PC-3 (cell line): ENCODE results near the gene FARS2.

Experiments
- EZH2 ChIP-seq: fragments of 300-600 bp; sonication (generic); IDR thresholded peaks from one replicate; pipeline ENCODE4 v1.6.1; 2017; ENCODE audit warnings: antibody characterized with exemption, mild to moderate bottlenecking, low read length; ENCODE audit not compliant: unreplicated experiment
- TF ChIP-seq, protein P1 (sequence below): fragments of 300-600 bp; sonication (generic); conservative IDR thresholded peaks from 2 replicates; pipeline ENCODE4 v1.5.1; 2017; ENCODE audit warnings: antibody characterized with exemption, low read depth, mild to moderate bottlenecking, low read length

DNA sequence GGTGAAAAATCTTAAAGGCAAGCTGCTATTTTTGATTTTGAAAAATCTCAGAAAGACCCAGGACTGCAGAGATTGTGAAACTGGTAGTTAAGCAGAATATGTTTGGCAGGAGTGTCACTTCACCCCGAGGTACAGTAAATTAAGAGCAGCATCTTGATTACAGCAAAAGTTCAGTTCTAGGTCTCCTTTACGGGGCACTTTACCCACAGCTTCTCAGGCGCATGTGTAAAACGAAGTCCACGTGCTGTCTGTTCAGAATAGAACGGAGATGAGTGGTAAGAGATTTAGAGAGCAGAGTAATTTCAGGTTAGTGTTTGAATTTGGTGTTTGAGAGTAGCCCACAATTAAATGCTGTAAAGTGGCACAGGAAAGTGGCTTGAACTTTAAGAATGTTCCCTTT, 84.0 kb downstream of the FARS2 start:
- TF ChIP-seq, protein P1, sequence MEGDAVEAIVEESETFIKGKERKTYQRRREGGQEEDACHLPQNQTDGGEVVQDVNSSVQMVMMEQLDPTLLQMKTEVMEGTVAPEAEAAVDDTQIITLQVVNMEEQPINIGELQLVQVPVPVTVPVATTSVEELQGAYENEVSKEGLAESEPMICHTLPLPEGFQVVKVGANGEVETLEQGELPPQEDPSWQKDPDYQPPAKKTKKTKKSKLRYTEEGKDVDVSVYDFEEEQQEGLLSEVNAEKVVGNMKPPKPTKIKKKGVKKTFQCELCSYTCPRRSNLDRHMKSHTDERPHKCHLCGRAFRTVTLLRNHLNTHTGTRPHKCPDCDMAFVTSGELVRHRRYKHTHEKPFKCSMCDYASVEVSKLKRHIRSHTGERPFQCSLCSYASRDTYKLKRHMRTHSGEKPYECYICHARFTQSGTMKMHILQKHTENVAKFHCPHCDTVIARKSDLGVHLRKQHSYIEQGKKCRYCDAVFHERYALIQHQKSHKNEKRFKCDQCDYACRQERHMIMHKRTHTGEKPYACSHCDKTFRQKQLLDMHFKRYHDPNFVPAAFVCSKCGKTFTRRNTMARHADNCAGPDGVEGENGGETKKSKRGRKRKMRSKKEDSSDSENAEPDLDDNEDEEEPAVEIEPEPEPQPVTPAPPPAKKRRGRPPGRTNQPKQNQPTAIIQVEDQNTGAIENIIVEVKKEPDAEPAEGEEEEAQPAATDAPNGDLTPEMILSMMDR, result no peak
- no peak for TF ChIP-seq EZH2
